CD14-positive monocyte (primary cell): ENCODE results near the gene CCM2. TPM values are rescaled to one million over a fixed set of nuclear protein-coding genes. Genes with fewer than 3 reads are reported as not detected.

Experiments used
- DNase-seq, 3 donors: peaks; one replicate each; pipeline ENCODE4 v3.0.0-alpha.2; 2011 to 2022
- H2AFZ ChIP-seq: 2 replicates; pipeline ENCODE4 v1.6.0; 2012; ENCODE audit warnings: mild to moderate bottlenecking, low read depth, low read length, inconsistent platforms; ENCODE audit not compliant: insufficient read depth, poor library complexity, severe bottlenecking
- H3K27ac ChIP-seq, 2 donors: 1 replicate in 1 of 2; 2 replicates in 1 of 2; pipeline ENCODE4 v1.5.1; 2012 to 2013; ENCODE audit warnings: low read length in 2 of 2, control low read depth in 1 of 2, inconsistent platforms in 1 of 2, low read depth in 1 of 2, mild to moderate bottlenecking in 1 of 2
- H3K27me3 ChIP-seq, 2 donors: one replicate each; pipeline versions ENCODE4 v1.6.0 to v1.6.1; 2011 to 2013; ENCODE audit warnings: low read length in 2 of 2; ENCODE audit not compliant: control insufficient read depth in 2 of 2, insufficient read depth in 2 of 2
- H3K36me3 ChIP-seq, 2 donors: replicated peaks in 1 of 2; 1 replicate in 1 of 2; 2 replicates in 1 of 2; pipeline versions ENCODE4 v1.5.1 to v1.6.1; 2012 to 2013; ENCODE audit warnings: low read length in 2 of 2, control low read depth in 1 of 2, inconsistent platforms in 1 of 2, mild to moderate bottlenecking in 1 of 2; ENCODE audit not compliant: insufficient read depth in 2 of 2, control insufficient read depth in 1 of 2
- H3K4me1 ChIP-seq, 2 donors: 1 replicate in 1 of 2; 2 replicates in 1 of 2; pipeline versions ENCODE4 v1.5.1 to v1.6.1; 2012 to 2013; ENCODE audit warnings: low read length in 2 of 2, control low read depth in 1 of 2, inconsistent platforms in 1 of 2, mild to moderate bottlenecking in 1 of 2, moderate library complexity in 1 of 2; ENCODE audit not compliant: insufficient read depth in 2 of 2, control insufficient read depth in 1 of 2
- H3K4me2 ChIP-seq: replicated peaks from 2 replicates; pipeline ENCODE3; 2012; ENCODE audit warnings: low read length, moderate library complexity, mild to moderate bottlenecking; ENCODE audit not compliant: poor library complexity, severe bottlenecking; ENCODE audit errors: extremely low read depth
- H3K4me3 ChIP-seq, 3 experiments: fragments of 200-600 bp in 1 of 3; sonication (generic) in 1 of 3; replicated peaks in 1 of 3; 1 replicate in 2 of 3; 2 replicates in 1 of 3; pipeline ENCODE4 v1.5.1; 2011 to 2013; ENCODE audit warnings: low read length in 3 of 3, mild to moderate bottlenecking in 3 of 3, control low read depth in 2 of 3, low read depth in 2 of 3, inconsistent platforms in 1 of 3, moderate library complexity in 1 of 3
- H3K79me2 ChIP-seq: 2 replicates; pipeline ENCODE4 v1.6.0; 2012; ENCODE audit warnings: mild to moderate bottlenecking, control low read depth, inconsistent platforms, low read length, moderate library complexity; ENCODE audit not compliant: insufficient read depth
- H3K9ac ChIP-seq: 2 replicates; pipeline ENCODE4 v1.6.0; 2017; ENCODE audit warnings: low read length, mild to moderate bottlenecking; ENCODE audit not compliant: insufficient read depth, poor library complexity, severe bottlenecking
- H3K9me3 ChIP-seq, 2 donors: replicated peaks in 1 of 2; 1 replicate in 1 of 2; 2 replicates in 1 of 2; pipeline versions ENCODE4 v1.5.1 to v1.6.1; 2012 to 2013; ENCODE audit warnings: low read length in 2 of 2, control low read depth in 1 of 2; ENCODE audit not compliant: control insufficient read depth in 1 of 2, insufficient read depth in 1 of 2
- H4K20me1 ChIP-seq: 2 replicates; pipeline ENCODE4 v1.6.0; 2012; ENCODE audit warnings: mild to moderate bottlenecking, low read length, control low read depth, moderate library complexity; ENCODE audit not compliant: insufficient read depth
- H3K27ac Mint-ChIP-seq, 7 donors: one replicate each; pipeline ENCODE4 v1.8.0; 2020; ENCODE audit warnings: mild to moderate bottlenecking in 7 of 7, mixed read lengths in 7 of 7, moderate library complexity in 6 of 7, inconsistent platforms in 2 of 7
- H3K27me3 Mint-ChIP-seq, 3 donors: one replicate each; pipeline ENCODE4 v1.8.0; 2021 to 2022; ENCODE audit warnings: low read depth in 3 of 3, mild to moderate bottlenecking in 3 of 3, mixed read lengths in 3 of 3, moderate library complexity in 3 of 3, inconsistent platforms in 1 of 3
- H3K36me3 Mint-ChIP-seq, 2 donors: one replicate each; pipeline ENCODE4 v1.8.0; 2020; ENCODE audit warnings: mixed read lengths in 2 of 2, inconsistent platforms in 1 of 2, mild to moderate bottlenecking in 1 of 2
- H3K4me1 Mint-ChIP-seq: one replicate; pipeline ENCODE4 v1.8.0; 2020; ENCODE audit warnings: mild to moderate bottlenecking, mixed read lengths
- H3K4me3 Mint-ChIP-seq, 2 donors: one replicate each; pipeline ENCODE4 v1.8.0; 2020; ENCODE audit warnings: mild to moderate bottlenecking in 2 of 2, mixed read lengths in 2 of 2, moderate library complexity in 1 of 2
- H3K9me3 Mint-ChIP-seq, 7 donors: one replicate each; pipeline ENCODE4 v1.8.0; 2020 to 2022; ENCODE audit warnings: mixed read lengths in 7 of 7, mild to moderate bottlenecking in 6 of 7, moderate library complexity in 6 of 7, inconsistent platforms in 2 of 7
- CTCF ChIP-seq: fragments of 200-600 bp; IDR thresholded peaks from one replicate; pipeline ENCODE4 v1.8.0; 2022; ENCODE audit warnings: antibody characterized with exemption, mild to moderate bottlenecking
- WGBS: methylation state at CpG from one replicate; pipeline ENCODE4 v1.1.5; 2013; ENCODE audit warnings: missing lambda C conversion rate; ENCODE audit not compliant: insufficient coverage; 5-methylcytosine and 5-hydroxymethylcytosine counted together
- intact Hi-C, 2 donors: fragments of 100-400 bp; cut with micrococcal nuclease; formaldehyde crosslinking; loops; one replicate each; pipeline versions ENCODE4 v1.15.0 to v1.15.1; 2023
- polyA plus RNA-seq, 3 donors: library from polyadenylated mRNA; depleted of rRNA in 1 of 3; unstranded in 2 of 3; stranded (reverse) in 1 of 3; fragments of 300-500 nt in 2 of 3; fragments of >200 nt in 1 of 3; fragmentation: Illumina TruSeq in 2 of 3; gene quantifications; 1 replicate in 2 of 3; 2 replicates in 1 of 3; pipeline ENCODE4 v1.2.3, GENCODE V29; 2012 to 2021

CCM2 gene
- polyA plus RNA-seq, 3 donors = 38.5 to 102 (median 51.4) TPM

GRCh38 chr7:45114926-45115325 is 114.9 kb downstream of the CCM2 start:
- Mint-ChIP-seq H3K4me1 (peaks cover 28% of the 10 kb centered on the region), H3K36me3 (no peaks in the 10 kb centered on the region), H3K4me3 (no peak overlapping the region), H3K9me3 (peaks cover 0 to 2% (median 0%) of the 10 kb centered on the region in 7 donors), H3K27ac (peak overlapping the region in 1 of 7 donors; percentile 4), H3K27me3 (peaks cover 2 to 13% (median 2%) of the 10 kb centered on the region in 3 donors)
- no peak overlapping the region for H3K4me3 ChIP-seq
- no peak for TF ChIP-seq CTCF
- peaks cover 20 to 29% of the 10 kb centered on the region in 2 donors for H3K4me1 ChIP-seq
- intact Hi-C loops = loop anchor here (5.0 to 10.0 kb wide), 4 partner anchors 138 to 540 kb away; partner anchors contain the start of genes DDX56 (in 1 of the 2), MYO1G (in 1 of the 2), PURB (in 1 of the 2) and TMED4 (in 1 of the 2)
- no peak for DNase-seq
- no peaks in the 10 kb centered on the region for H3K27me3 ChIP-seq
- no peaks in the 10 kb centered on the region for H4K20me1 ChIP-seq
- H3K9ac ChIP-seq = no peak overlapping the region
- H3K79me2 ChIP-seq = peaks cover 14% of the 10 kb centered on the region
- no peak overlapping the region for H3K4me2 ChIP-seq
- H3K27ac ChIP-seq = no peak overlapping the region
- H3K36me3 ChIP-seq = no peaks in the 10 kb centered on the region
- H3K9me3 ChIP-seq = no peaks in the 10 kb centered on the region
- peak overlapping the region; percentile 19 for H2AFZ ChIP-seq

GRCh38 chr7:45116048-45116447 is 116.0 kb downstream of the CCM2 start:
- Histone ChIP-seq H3K4me3 (no peak overlapping the region), H3K9me3 (no peaks in the 10 kb centered on the region), H3K79me2 (peaks cover 3% of the 10 kb centered on the region), H3K27me3 (no peaks in the 10 kb centered on the region), H4K20me1 (no peaks in the 10 kb centered on the region), H3K4me2 (no peak overlapping the region), H3K4me1 (peaks cover 9 to 18% of the 10 kb centered on the region in 2 donors), H3K27ac (no peak overlapping the region), H3K9ac (no peak overlapping the region), H2AFZ (no peak overlapping the region), H3K36me3 (no peaks in the 10 kb centered on the region)
- intact Hi-C loops = loop anchor here in 1 of 2 donors (10.0 kb wide), 1 partner anchor 541 kb away; the partner anchor contains the start of gene DDX56
- peaks cover 2 to 13% (median 3%) of the 10 kb centered on the region in 3 donors for H3K27me3 Mint-ChIP-seq
- H3K4me3 Mint-ChIP-seq = no peak overlapping the region
- no peaks in the 10 kb centered on the region for H3K36me3 Mint-ChIP-seq
- peaks cover 0 to 4% (median 0%) of the 10 kb centered on the region in 7 donors for H3K9me3 Mint-ChIP-seq
- DNase-seq = no peak
- no peak for TF ChIP-seq CTCF
- no peak overlapping the region for H3K27ac Mint-ChIP-seq
- H3K4me1 Mint-ChIP-seq = peaks cover 18% of the 10 kb centered on the region
- 100% methylated on average over 1 of the region's 1 CpG for WGBS
